Measurements from ENCODE around the gene IL24.
"Not testable (repeated sequence)": the region's sequence is repeated elsewhere in the genome, so short reads cannot be mapped to it uniquely, and the experiment has no call there.

The IL24 gene

GRCh38 chr1:206905295-206906164, 8.3 kb downstream of the IL24 start:
- DNase-seq: no peak

DNA sequence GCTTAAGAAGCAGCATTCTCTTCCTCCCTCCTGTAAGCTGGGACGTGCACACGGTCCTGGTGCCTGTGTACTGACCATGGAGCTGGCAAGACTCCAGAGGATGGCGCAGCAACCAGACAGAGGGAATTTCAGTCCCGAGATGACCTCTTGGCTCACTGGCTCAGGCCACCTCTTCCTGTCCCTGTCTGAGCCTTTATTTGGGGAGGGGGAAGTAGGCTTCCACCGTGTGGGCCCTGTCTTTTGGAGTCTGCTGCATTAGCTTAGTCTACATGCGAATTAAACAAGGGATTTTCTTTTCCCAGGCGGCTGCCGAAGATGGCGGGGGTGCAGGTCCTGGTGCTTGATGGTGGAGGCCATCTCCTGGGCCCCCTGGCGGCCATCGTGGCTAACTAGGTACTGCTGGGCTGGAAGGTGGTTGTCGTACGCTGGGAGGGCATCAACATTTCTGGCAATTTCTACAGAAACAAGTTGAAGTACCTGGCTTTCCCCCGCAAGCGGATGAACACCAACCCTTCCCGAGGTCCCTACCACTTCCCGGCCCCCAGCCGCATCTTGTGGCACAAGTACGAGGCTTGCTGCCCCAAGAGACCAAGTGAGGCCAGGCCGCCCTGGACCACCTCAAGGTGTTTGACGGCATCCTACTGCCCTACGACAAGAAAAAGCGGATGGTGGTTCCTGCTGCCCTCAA, 10.2 kb downstream of the IL24 start:
- peak in 1 of 2 experiments; percentile 27 for DNase-seq

- DNase-seq: no peak
Observed at GRCh38 chr1:206908038-206908437, 10.8 kb downstream of the IL24 start.

GRCh38 chr1:206909161-206909882, 12.1 kb downstream of the IL24 start:
- DNase-seq: no peak

GRCh38 chr1:206909883-206910318, 12.7 kb downstream of the IL24 start:
- no peak for DNase-seq

- peak; percentile 63 to 67 for DNase-seq
Observed at GRCh38 chr1:206911064-206911663, 13.9 kb downstream of the IL24 start.

DNA sequence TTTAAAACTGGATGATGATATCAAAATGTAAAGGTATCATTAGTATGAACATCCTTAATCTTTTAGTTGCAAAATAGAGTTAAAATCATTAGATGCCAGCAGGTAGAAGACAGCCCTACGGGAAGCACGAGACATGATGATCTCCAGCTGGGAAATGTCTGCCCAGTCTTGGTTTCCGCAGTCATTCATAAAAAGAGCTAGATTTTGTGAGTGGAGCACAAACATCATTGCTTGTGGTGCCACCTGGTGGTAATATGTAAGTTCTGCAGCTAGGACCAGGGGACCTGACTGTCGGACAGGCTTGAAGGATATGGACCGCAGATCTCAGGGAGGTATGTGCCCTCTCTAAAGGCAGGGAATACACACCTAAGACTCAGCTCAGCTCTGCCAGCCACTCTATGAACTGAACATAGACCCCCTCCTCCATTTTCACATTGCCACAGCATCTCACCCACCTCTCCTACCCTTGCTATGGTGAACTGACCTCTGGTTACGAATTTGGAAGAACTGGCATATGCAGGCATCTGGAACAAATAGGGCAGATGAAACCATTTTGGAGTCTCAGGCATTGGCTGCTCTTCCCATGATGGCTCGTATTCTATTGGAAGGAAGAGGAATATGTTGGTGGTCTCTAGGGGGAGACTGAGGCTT, 15.3 kb downstream of the IL24 start:
- DNase-seq: peak; percentile 63 to 77

GRCh38 chr1:206913766-206914537, 16.7 kb downstream of the IL24 start:
- no peak for DNase-seq

DNA sequence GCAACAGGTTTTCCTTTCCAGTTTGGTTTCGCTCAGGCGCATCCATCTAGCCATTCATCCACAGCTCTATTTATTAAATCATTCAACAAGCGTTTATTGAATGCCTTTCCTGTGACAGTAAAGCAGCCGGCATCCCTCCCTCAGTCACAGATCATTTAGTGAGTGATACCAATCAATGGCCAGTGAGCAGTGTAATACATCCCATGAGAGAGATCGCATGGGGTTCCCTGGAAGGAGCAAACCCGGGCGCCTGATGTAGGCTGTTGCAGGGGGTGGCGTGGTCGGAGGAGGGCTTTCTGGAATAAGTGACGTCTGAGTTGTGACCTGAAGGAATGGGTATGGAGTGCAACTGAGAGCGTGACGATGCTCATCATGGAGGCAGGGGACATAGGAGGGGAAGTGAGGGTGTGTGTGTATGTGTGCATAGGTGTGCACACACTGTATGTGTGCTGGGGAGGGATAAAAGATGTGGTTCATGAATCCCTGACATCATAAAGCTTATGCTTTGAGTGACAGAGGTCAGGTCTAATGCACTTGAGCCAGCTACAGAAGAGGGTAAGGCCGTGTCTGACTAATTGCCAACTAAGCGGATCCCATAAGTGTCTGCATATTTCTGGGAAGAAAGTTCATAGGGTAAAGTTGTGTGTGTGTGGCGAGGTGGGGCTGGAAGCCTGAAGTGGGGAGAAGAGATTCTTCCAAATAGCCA, 17.9 kb downstream of the IL24 start:
- DNase-seq: no peak

GRCh38 chr1:206916000-206916709, 18.9 kb downstream of the IL24 start:
- DNase-seq: no peak

DNA sequence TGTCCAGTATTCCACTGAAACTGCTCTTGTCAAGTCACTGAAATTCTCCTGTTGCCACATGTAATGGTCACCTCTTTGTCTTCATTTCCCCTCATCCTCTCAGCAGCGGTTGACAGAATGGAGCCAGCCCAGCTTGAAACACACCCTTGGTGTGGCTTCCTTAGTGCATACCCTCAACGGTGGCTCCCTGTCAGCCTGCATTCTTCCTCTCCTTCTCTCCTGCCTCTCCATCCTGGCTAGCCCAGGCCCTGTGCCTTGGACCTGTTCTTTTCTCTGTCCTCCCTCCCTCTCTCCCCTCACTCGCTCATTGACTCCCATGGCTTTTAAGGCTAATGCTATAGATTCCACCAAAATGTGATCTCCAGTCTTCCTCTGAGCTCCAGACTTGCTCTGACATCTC, 20.8 kb downstream of the IL24 start:
- no peak for DNase-seq

DNA sequence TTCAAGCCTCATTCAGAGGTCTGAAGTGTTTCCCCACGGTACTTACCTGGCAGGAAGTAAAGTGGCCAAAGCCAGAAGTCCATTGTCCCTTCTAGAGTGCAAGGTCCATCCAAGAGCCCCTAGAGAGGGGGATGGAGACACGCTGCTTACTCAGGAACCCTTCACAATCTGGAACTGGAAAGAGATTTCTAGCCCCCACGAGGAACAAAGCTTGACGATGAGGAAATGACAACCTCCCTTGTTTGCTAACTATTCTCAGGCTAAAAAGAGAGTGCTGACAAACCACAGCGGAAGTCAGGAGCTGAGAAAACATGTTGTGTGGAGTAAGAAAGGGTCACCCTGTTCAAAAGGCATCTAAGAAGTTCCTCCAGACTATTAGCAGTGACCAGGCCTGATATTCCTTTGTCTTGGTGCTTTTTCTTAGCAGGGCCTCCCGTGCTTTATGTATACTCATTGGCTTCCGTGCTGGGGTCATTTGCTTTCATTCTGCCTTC, 24.6 kb downstream of the IL24 start, which contains the start of gene FCMR:
Gene FCMR, minus strand, starts transcription at position 170 of the 494 bp plus-strand sequence. Its CDS starts 87 bp downstream, at position 83.
- peak; percentile 59 to 80 for DNase-seq

DNA sequence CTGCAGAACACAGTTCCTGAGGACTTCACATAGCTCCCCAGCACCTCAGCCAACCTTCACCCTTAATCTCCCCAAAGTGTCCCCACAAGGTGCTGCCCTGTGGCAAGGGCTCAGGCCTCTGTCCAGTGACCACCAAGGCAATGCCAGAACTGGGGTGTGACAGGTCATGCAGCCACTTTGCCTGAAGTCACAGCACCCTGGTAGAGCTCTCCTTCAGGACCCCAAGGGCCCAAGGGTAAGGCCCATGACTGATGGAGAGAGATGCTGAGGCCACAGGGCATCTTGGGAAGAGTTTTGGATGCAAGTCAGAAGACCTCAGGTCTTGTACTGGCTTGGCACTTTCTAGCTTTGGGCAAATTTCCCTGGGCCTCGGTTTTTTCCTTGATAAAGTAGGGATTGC, 25.3 kb downstream of the IL24 start:
- no peak for DNase-seq

DNA sequence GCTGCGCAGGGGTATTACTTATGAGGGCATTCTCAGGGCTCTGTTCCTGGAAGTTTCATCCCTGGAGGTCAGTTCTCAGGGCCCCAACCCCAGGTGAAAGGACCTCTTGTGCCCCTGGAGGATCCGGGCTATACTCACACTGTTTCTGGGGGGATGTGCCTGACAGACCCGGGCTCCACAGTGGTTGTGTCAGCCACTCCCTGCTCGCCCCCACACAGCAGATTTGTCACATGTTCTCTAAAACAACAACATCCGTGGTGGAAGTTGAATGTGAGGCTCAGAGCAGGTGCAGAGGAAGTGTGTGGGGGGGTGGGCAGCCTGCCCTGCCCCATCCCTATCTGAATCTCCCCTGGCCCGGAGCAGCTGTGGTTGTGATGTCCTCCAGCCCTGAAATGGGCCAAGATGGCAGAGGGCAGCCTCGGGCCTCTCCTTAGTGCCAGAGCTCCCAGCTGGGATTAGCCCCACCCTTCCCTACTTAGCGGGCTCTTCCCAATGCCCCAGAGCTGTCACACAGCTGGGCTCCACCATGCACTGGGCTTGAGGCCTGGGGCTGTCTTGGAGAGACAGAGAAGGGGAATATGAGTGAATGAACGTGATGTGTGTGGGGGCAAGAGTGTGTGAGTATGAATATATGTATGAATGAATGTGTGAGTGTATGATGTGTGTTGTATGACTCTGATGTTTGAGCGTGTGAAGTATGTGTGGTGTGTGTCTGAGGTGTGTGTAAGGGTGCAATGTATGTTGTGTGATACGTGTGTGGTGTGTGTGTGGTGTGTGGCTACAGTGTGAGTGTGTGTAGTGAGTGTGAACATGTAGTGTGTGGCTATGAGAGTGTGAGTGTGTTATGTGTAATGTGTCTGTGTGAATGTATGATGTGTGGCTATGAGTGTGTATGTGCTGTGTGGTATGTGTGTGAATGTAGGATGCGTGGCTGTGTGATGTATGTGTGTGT, 26.0 kb downstream of the IL24 start:
- peak; percentile 26 for DNase-seq

- not testable (repeated sequence) for DNase-seq
Observed at GRCh38 chr1:206923961-206924557, 26.8 kb downstream of the IL24 start.

- no peak for DNase-seq
Observed at GRCh38 chr1:206924592-206925105, 27.4 kb downstream of the IL24 start.

GRCh38 chr1:206925106-206925736, 28.0 kb downstream of the IL24 start:
- DNase-seq: no peak

DNA sequence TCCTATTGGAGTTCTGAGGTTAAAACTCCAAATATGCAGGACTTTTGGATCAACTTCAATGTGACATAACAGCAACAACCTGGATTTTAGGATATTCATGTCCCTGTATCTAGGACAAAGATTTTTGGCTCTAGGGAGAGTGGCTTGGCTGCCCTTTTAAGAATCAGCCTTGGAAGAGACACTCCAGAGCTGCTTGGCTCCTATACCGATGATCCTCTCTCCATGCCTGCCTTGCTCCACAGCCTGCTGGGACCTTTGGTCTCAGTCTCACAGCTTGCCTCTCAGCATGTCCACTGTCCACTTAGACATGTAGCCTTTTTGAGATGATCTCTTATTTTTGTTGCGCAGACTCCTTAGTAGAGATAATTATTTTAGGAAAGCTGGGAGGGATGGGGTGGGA, 29.0 kb downstream of the IL24 start:
- no peak for DNase-seq
